Endothelial cell of umbilical vein (primary cell): ENCODE measurements around the gene GIPC3. TPM values are rescaled to one million over a fixed set of nuclear protein-coding genes. Genes with fewer than 3 reads are reported as not detected.

ENCODE experiments used
- BruUV-seq: library from RNA; stranded (reverse); fragments of 400-500 nt; replicated peaks from 2 replicates; lab custom pipeline; 2021; lab: Mats Ljungman, UMichigan
- CTCF ChIA-PET: fragments of 300-600, 350-600 bp; sonication (Branson Sonifier 250); formaldehyde crosslinking; loops from one replicate; lab custom pipeline; 2021; ENCODE audit warnings: antibody characterized with exemption, inconsistent platforms; lab: Charles Lee
- POLR2A ChIA-PET: fragments of 300-600, 350-600 bp; sonication (Branson Sonifier 250); formaldehyde crosslinking; loops from one replicate; lab custom pipeline; 2021; ENCODE audit warnings: antibody characterized with exemption, inconsistent platforms; lab: Charles Lee
- DNase-seq: peaks from one replicate; pipeline ENCODE4 v3.0.0-alpha.2; 2011; ENCODE audit warnings: low read depth, low spot score
- FAIRE-seq: peaks from 2 replicates; lab custom pipeline; 2011; peaks lifted over from hg19 to GRCh38; lab: Jason Lieb, UNC
- H2AFZ ChIP-seq: 2 replicates; pipeline ENCODE4 v1.6.0; 2012; ENCODE audit warnings: low read depth, low read length, control low read depth, inconsistent platforms
- H3K27ac ChIP-seq: 2 replicates; pipeline ENCODE4 v1.5.1; 2011; ENCODE audit warnings: low read depth, mild to moderate bottlenecking, control low read depth, low read length, moderate library complexity; ENCODE audit not compliant: insufficient read depth
- H3K27me3 ChIP-seq, 2 experiments: 2 replicates each; pipeline versions ENCODE4 v1.6.0 to v1.6.1; 2011; ENCODE audit warnings: low read length in 2 of 2, mixed read lengths in 1 of 2; ENCODE audit not compliant: control insufficient read depth in 2 of 2, insufficient read depth in 2 of 2
- H3K36me3 ChIP-seq, 2 experiments: 2 replicates in 1 of 2; 3 replicates in 1 of 2; pipeline ENCODE4 v1.5.1; 2011; ENCODE audit warnings: low read length in 2 of 2, mild to moderate bottlenecking in 1 of 2, moderate library complexity in 1 of 2; ENCODE audit not compliant: control insufficient read depth in 2 of 2, insufficient read depth in 2 of 2; ENCODE audit errors: extremely low read depth in 1 of 2
- H3K4me1 ChIP-seq: 3 replicates; pipeline ENCODE4 v1.5.1; 2011; ENCODE audit warnings: mild to moderate bottlenecking, low read length; ENCODE audit not compliant: control insufficient read depth, insufficient read depth; ENCODE audit errors: extremely low read depth
- H3K4me2 ChIP-seq: 2 replicates; pipeline ENCODE4 v1.6.1; 2011; ENCODE audit warnings: low read length, control low read depth, mixed read lengths; ENCODE audit not compliant: insufficient read depth
- H3K4me3 ChIP-seq, 3 experiments: fragments of 200-600 bp in 1 of 3; sonication (generic), shearing (Covaris generic) in 1 of 3; replicated peaks in 1 of 3; 2 replicates each; pipeline ENCODE4 v1.5.1; 2011 to 2016; ENCODE audit warnings: control low read depth in 3 of 3, low read length in 3 of 3, mild to moderate bottlenecking in 2 of 3, inconsistent platforms in 1 of 3, low read depth in 1 of 3, moderate library complexity in 1 of 3; ENCODE audit not compliant: insufficient read depth in 1 of 3
- H3K79me2 ChIP-seq: 2 replicates; pipeline ENCODE4 v1.6.0; 2012; ENCODE audit warnings: low read length, inconsistent platforms; ENCODE audit not compliant: control insufficient read depth, insufficient read depth
- H3K9ac ChIP-seq: replicated peaks from 2 replicates; pipeline ENCODE3; 2011; ENCODE audit warnings: low read length, control low read depth; ENCODE audit not compliant: insufficient read depth; ENCODE audit errors: extremely low read depth
- H3K9me1 ChIP-seq: replicated peaks from 3 replicates; pipeline ENCODE4 v1.6.0; 2011; ENCODE audit warnings: mild to moderate bottlenecking, low read length; ENCODE audit not compliant: control insufficient read depth, insufficient read depth; ENCODE audit errors: extremely low read depth
- H3K9me3 ChIP-seq: replicated peaks from 2 replicates; pipeline ENCODE4 v1.5.1; 2012; ENCODE audit warnings: low read length, inconsistent platforms; ENCODE audit not compliant: control insufficient read depth, insufficient read depth
- H4K20me1 ChIP-seq: replicated peaks from 2 replicates; pipeline ENCODE3; 2011; ENCODE audit warnings: mild to moderate bottlenecking, low read length; ENCODE audit not compliant: control insufficient read depth, insufficient read depth; ENCODE audit errors: extremely low read depth
- CTCF ChIP-seq, 2 donors: IDR thresholded peaks; 1 replicate in 1 of 2; 2 replicates in 1 of 2; pipeline ENCODE4 v1.5.1; 2011; ENCODE audit warnings: low read length in 2 of 2, mild to moderate bottlenecking in 2 of 2, moderate library complexity in 2 of 2, control low read depth in 1 of 2, inconsistent platforms in 1 of 2, low read depth in 1 of 2; ENCODE audit not compliant: insufficient read depth in 1 of 2; ENCODE audit errors: extremely low read depth in 1 of 2
- EZH2 ChIP-seq: IDR thresholded peaks from 2 replicates; pipeline ENCODE4 v1.6.1; 2012; ENCODE audit warnings: borderline replicate concordance, low read depth, mild to moderate bottlenecking, moderate library complexity, low read length, inconsistent platforms; ENCODE audit not compliant: severe bottlenecking
- FOS ChIP-seq: IDR thresholded peaks from 2 replicates; pipeline ENCODE4 v1.6.1; 2011; ENCODE audit warnings: mild to moderate bottlenecking, low read length, moderate library complexity, borderline replicate concordance; ENCODE audit not compliant: insufficient read depth
- GATA2 ChIP-seq: IDR thresholded peaks from 2 replicates; pipeline ENCODE4 v1.7.0; 2011; ENCODE audit warnings: low read depth, mild to moderate bottlenecking, moderate library complexity, mixed read lengths, low read length; ENCODE audit not compliant: insufficient read length, insufficient read depth
- JUN ChIP-seq: IDR thresholded peaks from 2 replicates; pipeline ENCODE4 v1.6.1; 2011; ENCODE audit warnings: borderline replicate concordance, low read depth; ENCODE audit not compliant: insufficient read length, insufficient read depth
- MAX ChIP-seq: IDR thresholded peaks from 2 replicates; pipeline ENCODE4 v1.6.1; 2011; ENCODE audit not compliant: insufficient read depth, insufficient read length
- MYC ChIP-seq: IDR thresholded peaks from one replicate; pipeline ENCODE4 v1.6.1; 2011; ENCODE audit warnings: mild to moderate bottlenecking, low read depth, low read length
- POLR2A ChIP-seq: IDR thresholded peaks from 2 replicates; pipeline ENCODE4 v1.6.1; 2012; ENCODE audit warnings: low read depth, mild to moderate bottlenecking, control low read depth, low read length
- POLR2AphosphoS5 ChIP-seq: IDR thresholded peaks from 2 replicates; pipeline ENCODE4 v1.6.1; 2012; ENCODE audit warnings: low read depth, mild to moderate bottlenecking, control low read depth, low read length, moderate library complexity; ENCODE audit not compliant: insufficient read depth
- dilution Hi-C: fragments of 300-500 bp; cut with MboI; formaldehyde crosslinking; loops from one replicate; pipeline ENCODE4 v1.15.0; 2019; ENCODE audit warnings: low sequenced_read_pairs; ENCODE audit not compliant: extremely low pct_ligation_motif_present
- intact Hi-C: fragments of 100-400 bp; cut with micrococcal nuclease; formaldehyde crosslinking; loops from one replicate; pipeline ENCODE4 v1.10.0; 2022
- polyA plus RNA-seq, 4 experiments: library from polyadenylated mRNA; depleted of rRNA in 3 of 4; stranded (reverse) in 3 of 4; unstranded in 1 of 4; fragments of >200 nt; gene quantifications; 2 replicates each; pipeline versions ENCODE4 v1.2.1 to v1.2.3, GENCODE V29; 2011 to 2012; ENCODE audit warnings: missing spikeins in 1 of 4
- total RNA-seq: library from RNA; stranded (reverse); gene quantifications from 2 replicates; pipeline ENCODE4 v1.2.3, GENCODE V29; 2021

GIPC3 gene
- total and polyA plus RNA-seq, 2 donors (not counting 3 experiments of a cell fraction or from before 2014, with no cell fraction given), result 2.2 to 6.6 TPM

GRCh38 chr19:3589439-3589838, 4.2 kb downstream of the GIPC3 start:
- DNase-seq, result no peak
- Histone ChIP-seq H2AFZ (no peak overlapping the region), H3K4me1 (peaks cover 5% of the 10 kb centered on the region), H3K4me2 (no peak overlapping the region), H3K9me3 (no peaks in the 10 kb centered on the region), H3K27ac (no peak overlapping the region), H3K36me3 (no peaks in the 10 kb centered on the region), H3K4me3 (no peak overlapping the region), H3K79me2 (no peaks in the 10 kb centered on the region), H4K20me1 (no peaks in the 10 kb centered on the region), H3K9ac (no peak overlapping the region), H3K9me1 (no peaks in the 10 kb centered on the region), H3K27me3 (peaks cover 0 to 2% of the 10 kb centered on the region in 2 experiments)
- no TSS peak for BruUV-seq
- POLR2A ChIA-PET, result no interaction called here
- no peak for FAIRE-seq
- CTCF ChIA-PET, result no interaction called here
- dilution Hi-C loops (no loop called here), intact Hi-C loops (no loop called here)
- no peak for TF ChIP-seq JUN
- no peak for TF ChIP-seq POLR2AphosphoS5
- no peak for TF ChIP-seq POLR2A
- TF ChIP-seq GATA2, result no peak
- TF ChIP-seq MAX, result no peak
- no peak for TF ChIP-seq CTCF (IDR thresholded peaks at IDR 0.05; ENCODE audit: extremely low read depth in 1 of 2, insufficient read depth in 1 of 2, low read depth in 1 of 2, low read length in 2 of 2)
- no peak for TF ChIP-seq FOS
- TF ChIP-seq MYC, result no peak
- no peak for TF ChIP-seq EZH2
